RWPE2 (cell line): ENCODE measurements around the gene TEX55.
"Not testable (repeated sequence)": the region's sequence is repeated elsewhere in the genome, so short reads cannot be mapped to it uniquely, and the experiment has no call there.

Source experiments
- ATAC-seq: fragments of 200-7000 bp; cut with Tn5 transposase; 3 replicates; pipeline ENCODE4 v1.9.1; 2021; ENCODE audit warnings: low read depth
- DNase-seq: peaks from one replicate; pipeline ENCODE4 v3.0.0-alpha.2; 2020; ENCODE audit warnings: low spot score
- H3K27ac ChIP-seq: fragments of 450-650 bp; 2 replicates; pipeline ENCODE4 v1.5.1; 2017; ENCODE audit warnings: mild to moderate bottlenecking; ENCODE audit not compliant: poor library complexity, severe bottlenecking
- H3K27me3 ChIP-seq: fragments of 250-450 bp; sonication (Bioruptor Pico); 2 replicates; pipeline ENCODE4 v1.5.1; 2021; ENCODE audit warnings: mild to moderate bottlenecking, moderate library complexity; ENCODE audit not compliant: insufficient read depth, poor library complexity, severe bottlenecking
- H3K36me3 ChIP-seq: fragments of 250-450 bp; sonication (Bioruptor Pico); 2 replicates; pipeline ENCODE4 v1.5.1; 2020; ENCODE audit warnings: low read depth, mild to moderate bottlenecking, moderate library complexity
- H3K4me1 ChIP-seq: fragments of 250-450 bp; sonication (Bioruptor Pico); 2 replicates; pipeline ENCODE4 v1.5.1; 2021; ENCODE audit warnings: mild to moderate bottlenecking, moderate library complexity; ENCODE audit not compliant: insufficient read depth, poor library complexity, severe bottlenecking
- H3K4me3 ChIP-seq: fragments of 250-450 bp; sonication (Bioruptor Pico); 2 replicates; pipeline ENCODE4 v1.5.1; 2021; ENCODE audit warnings: mild to moderate bottlenecking, moderate library complexity; ENCODE audit not compliant: severe bottlenecking
- H3K9me3 ChIP-seq: fragments of 250-450 bp; sonication (Bioruptor Pico); 2 replicates; pipeline ENCODE4 v1.5.1; 2021; ENCODE audit warnings: mild to moderate bottlenecking, moderate library complexity; ENCODE audit not compliant: severe bottlenecking
- CTCF ChIP-seq: fragments of 450-650 bp; IDR thresholded peaks from one replicate; pipeline ENCODE4 v1.5.1; 2017; ENCODE audit warnings: mild to moderate bottlenecking, moderate library complexity; ENCODE audit not compliant: poor library complexity, severe bottlenecking

Gene TEX55

DNA sequence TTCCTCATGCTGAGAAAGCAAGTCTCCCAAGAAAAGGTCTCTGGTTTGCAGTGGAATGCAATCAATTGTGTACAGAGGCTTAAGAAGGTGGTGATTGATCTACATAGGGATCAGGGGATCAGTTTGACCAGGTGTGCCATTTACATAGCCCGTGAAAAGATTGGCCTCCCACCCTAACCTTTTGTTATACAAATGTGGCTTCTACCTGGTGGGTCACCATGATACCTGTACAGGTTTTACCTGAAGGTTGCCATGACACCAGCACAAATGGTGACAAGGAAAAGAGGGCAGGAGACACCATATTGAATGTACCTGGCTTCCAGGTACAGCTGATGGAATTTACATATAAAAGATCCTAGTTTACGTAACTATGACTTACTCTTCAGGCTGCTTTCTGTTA lies 25.5 kb upstream of the TEX55 start:
- no peak overlapping the region for H3K27ac ChIP-seq
- TF ChIP-seq CTCF, result no peak
- no peaks in the 10 kb centered on the region for H3K27me3 ChIP-seq

DNA sequence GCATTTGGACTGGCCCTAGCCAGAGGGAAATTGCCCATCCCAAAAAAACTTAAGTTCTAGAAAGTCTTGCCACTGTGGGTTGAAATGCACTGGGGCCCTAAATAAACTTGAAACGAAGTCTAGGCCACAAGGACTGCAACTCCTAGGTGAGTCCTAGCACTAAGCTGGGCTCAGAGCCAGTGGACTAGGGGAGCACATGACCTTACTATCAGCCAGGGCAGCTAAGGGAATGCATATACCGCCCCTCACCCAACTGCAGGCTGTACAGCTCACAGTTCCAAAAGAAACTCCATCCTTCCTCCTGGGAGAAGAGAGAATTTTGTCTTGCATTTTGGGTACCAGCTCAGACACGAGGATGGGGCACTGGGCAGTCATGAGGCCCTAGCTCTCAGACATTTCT lies 23.6 kb upstream of the TEX55 start:
- no peaks in the 10 kb centered on the region for H3K4me1 ChIP-seq
- DNase-seq (no peak), ATAC-seq (no peak)
- H3K9me3 ChIP-seq, result no peaks in the 10 kb centered on the region
- no peak overlapping the region for H3K4me3 ChIP-seq
- no peak for TF ChIP-seq CTCF
- no peak overlapping the region for H3K27ac ChIP-seq
- no peaks in the 10 kb centered on the region for H3K27me3 ChIP-seq
- H3K36me3 ChIP-seq, result no peaks in the 10 kb centered on the region

More for the DNA sequence above, 25.5 kb upstream of the TEX55 start:
- DNase-seq, result no peak
- no peak for ATAC-seq
- Histone ChIP-seq H3K4me1 (no peaks in the 10 kb centered on the region), H3K4me3 (no peak overlapping the region), H3K36me3 (no peaks in the 10 kb centered on the region), H3K9me3 (no peaks in the 10 kb centered on the region)

DNA sequence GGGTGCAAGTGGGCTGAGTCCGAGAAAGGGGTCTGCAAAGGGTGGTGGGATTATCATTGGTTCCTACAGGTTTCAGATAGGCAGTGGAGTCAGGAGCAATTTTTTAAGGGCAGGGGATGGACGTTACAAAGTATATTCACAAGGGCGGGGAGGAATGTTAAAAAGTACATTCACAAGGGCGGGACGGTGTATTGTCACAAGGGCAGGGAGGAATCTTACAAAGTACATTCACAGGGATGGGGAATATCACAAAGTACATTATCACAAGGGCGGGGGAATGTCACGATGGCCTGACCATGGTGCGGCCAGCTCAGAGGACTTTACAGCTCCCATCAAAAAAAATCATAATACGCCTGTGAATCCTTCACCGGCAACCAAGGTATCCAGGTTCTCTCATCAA lies 20.6 kb upstream of the TEX55 start:
- Histone ChIP-seq H3K9me3 (no peaks in the 10 kb centered on the region), H3K27me3 (no peaks in the 10 kb centered on the region), H3K4me3 (no peak overlapping the region), H3K4me1 (no peaks in the 10 kb centered on the region), H3K36me3 (no peaks in the 10 kb centered on the region), H3K27ac (no peak overlapping the region)
- no peak for ATAC-seq
- no peak for TF ChIP-seq CTCF
- no peak for DNase-seq

DNA sequence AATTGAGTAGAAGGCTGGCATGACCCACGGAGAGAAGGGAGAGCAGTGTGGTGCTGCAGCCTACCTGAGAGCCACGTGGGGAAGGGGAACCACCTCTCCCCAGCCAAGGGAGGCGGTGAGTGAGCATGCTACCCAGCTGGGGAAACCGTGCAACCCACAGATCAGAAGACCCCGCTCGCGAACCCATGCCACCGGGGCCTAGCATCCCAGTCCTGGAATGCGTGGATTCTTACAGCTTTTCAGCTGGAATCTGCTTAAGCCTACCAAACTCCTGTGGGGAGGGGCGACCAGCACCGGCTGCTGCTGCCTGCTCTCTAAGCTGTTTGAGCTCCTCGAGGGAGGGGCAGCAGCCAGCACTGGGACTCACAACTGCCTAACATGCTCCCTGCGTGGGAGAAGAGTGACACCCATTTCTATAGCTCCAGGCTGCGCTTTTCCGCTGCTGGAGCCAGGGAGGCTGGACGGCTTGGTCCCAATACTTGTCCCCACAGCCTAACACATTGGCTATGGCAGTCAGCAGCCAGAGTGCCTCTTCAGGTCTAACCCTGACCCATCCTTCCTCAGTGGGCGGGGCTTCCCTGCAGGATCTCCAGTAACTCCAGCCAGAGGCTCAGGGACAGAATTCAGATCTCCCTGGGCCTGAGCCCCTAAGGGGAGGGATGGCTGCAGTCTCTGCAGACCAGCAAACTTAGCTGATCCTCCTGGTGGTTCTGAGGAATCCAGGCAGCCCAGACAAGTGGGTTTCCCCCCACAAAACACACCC lies 20.0 kb upstream of the TEX55 start:
- no peaks in the 10 kb centered on the region for H3K4me1 ChIP-seq

DNA sequence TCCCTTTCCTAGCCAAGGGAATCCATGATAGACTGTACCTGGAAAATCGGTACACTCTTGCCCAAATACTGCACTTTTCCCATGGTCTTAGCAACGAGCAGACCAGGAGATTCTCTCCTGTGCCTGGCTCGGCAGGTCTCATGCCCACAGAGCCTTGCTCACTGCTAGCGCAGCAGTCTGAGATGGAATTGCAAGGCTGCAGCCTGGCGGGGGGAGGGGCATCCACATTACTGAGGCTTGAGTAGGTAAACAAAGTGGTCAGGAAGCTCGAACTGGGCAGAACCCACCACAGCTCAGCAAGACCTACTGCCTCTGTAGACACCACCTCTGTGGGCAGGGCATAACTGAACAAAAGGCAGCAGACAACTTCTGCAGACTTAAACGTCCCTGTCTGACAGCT lies 15.7 kb upstream of the TEX55 start:
- not testable (repeated sequence) for ATAC-seq, H3K27ac ChIP-seq

More for the DNA sequence above, 20.0 kb upstream of the TEX55 start:
- no peak overlapping the region for H3K27ac ChIP-seq
- no peak for TF ChIP-seq CTCF
- H3K4me3 ChIP-seq, result no peak overlapping the region
- ATAC-seq (no peak), DNase-seq (peak; percentile 54)
- no peaks in the 10 kb centered on the region for H3K9me3 ChIP-seq
- H3K36me3 ChIP-seq, result no peaks in the 10 kb centered on the region
- H3K27me3 ChIP-seq, result no peaks in the 10 kb centered on the region

GRCh38 chr3:119132291-119132690 lies 13.7 kb upstream of the TEX55 start:
- H3K4me1 ChIP-seq, H3K27ac ChIP-seq, H3K9me3 ChIP-seq: not testable (repeated sequence)

More for the DNA sequence above, 15.7 kb upstream of the TEX55 start:
- H3K36me3 ChIP-seq, H3K9me3 ChIP-seq, H3K4me1 ChIP-seq, H3K4me3 ChIP-seq, DNase-seq, H3K27me3 ChIP-seq: not testable (repeated sequence)

DNA sequence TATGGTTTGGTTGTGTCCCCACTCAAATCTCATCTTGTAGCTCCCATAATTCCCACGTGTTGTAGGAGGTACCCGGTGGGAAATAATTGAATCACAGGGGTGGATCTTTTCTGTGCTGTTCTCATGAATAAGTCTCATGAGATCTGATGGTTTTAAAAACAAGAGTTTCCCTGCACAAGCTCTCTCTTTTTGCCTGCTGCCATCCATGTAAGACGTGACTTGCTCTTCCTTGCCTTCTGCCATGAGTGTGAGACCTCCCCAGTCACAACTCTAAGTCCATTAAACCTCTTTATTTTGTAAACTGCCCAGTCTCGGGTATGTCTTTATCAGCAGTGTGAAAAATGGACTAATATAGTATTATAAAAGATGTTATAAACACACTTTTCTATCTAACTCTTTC lies 6.6 kb upstream of the TEX55 start:
- ATAC-seq, H3K36me3 ChIP-seq, DNase-seq, H3K4me1 ChIP-seq, H3K27ac ChIP-seq, H3K27me3 ChIP-seq, H3K9me3 ChIP-seq, H3K4me3 ChIP-seq: not testable (repeated sequence)

More at GRCh38 chr3:119132291-119132690, 13.7 kb upstream of the TEX55 start:
- ATAC-seq, DNase-seq, H3K36me3 ChIP-seq, H3K4me3 ChIP-seq, H3K27me3 ChIP-seq: not testable (repeated sequence)
